ENCODE data around the gene PHF19. TPM values are rescaled to one million over a fixed set of nuclear protein-coding genes. Genes with fewer than 3 reads are reported as not detected.

The PHF19 gene
- total RNA-seq: 100 to 1,000 TPM; 305 to 312 TPM

GRCh38 chr9:120876842-120877240 lies at the start of gene PHF19:
Gene PHF19, minus strand, starts transcription at chr9:120877188. Its CDS starts 2,447 bp downstream, at chr9:120874741.
- H3K9me3 Mint-ChIP-seq: peaks cover 0 to 3% of the 10 kb centered on the region in 2 donors
- DNase-seq (ENCODE audit: low spot score in 2 of 2) (peak in 1 of 2 donors; percentile 65), ATAC-seq (peak; percentile 49)
- H3K27ac Mint-ChIP-seq: peak within 1 kb of the TSS; percentile 92 to 96
- peaks cover 57 to 63% of the 10 kb centered on the region in 2 donors for H3K36me3 Mint-ChIP-seq

GRCh38 chr9:120926397-120926928 lies 49.5 kb upstream of the PHF19 start, which contains the start of gene TRAF1:
Gene TRAF1, minus strand, starts transcription at chr9:120926796. Its CDS starts 721 bp downstream, at chr9:120926075.
- ATAC-seq (peak; percentile 17 to 39), DNase-seq (ENCODE audit: low spot score in 2 of 2) (peak; percentile 18 to 79)
- H3K27ac Mint-ChIP-seq: peak within 1 kb of the TSS; percentile 99 to 100
- peaks cover 55 to 67% of the 10 kb centered on the region in 2 donors for H3K36me3 Mint-ChIP-seq
- H3K9me3 Mint-ChIP-seq: no peaks in the 10 kb centered on the region

GRCh38 chr9:120925535-120926396 lies 48.8 kb upstream of the PHF19 start:
- Mint-ChIP-seq H3K27ac (peak overlapping the region; percentile 99 to 100), H3K36me3 (peaks cover 62 to 68% of the 10 kb centered on the region in 2 donors), H3K9me3 (no peaks in the 10 kb centered on the region)
- peak; percentile 70 to 93 for DNase-seq (ENCODE audit: low spot score in 2 of 2)
- peak; percentile 66 to 72 for ATAC-seq

- Mint-ChIP-seq H3K27ac (peak overlapping the region; percentile 99 to 100), H3K9me3 (no peaks in the 10 kb centered on the region), H3K36me3 (peaks cover 69 to 71% of the 10 kb centered on the region in 2 donors)
- DNase-seq (ENCODE audit: low spot score in 2 of 2): peak in 1 of 2 donors; percentile 80
- ATAC-seq: peak in 1 of 2 donors; percentile 31
Observed at GRCh38 chr9:120924698-120925534, 47.9 kb upstream of the PHF19 start.

- no peak for ATAC-seq
Observed at GRCh38 chr9:120923620-120924328, 46.8 kb upstream of the PHF19 start.

GRCh38 chr9:120922404-120923195 lies 45.6 kb upstream of the PHF19 start:
- no peak for DNase-seq (ENCODE audit: low spot score in 2 of 2)
- H3K9me3 Mint-ChIP-seq: no peaks in the 10 kb centered on the region
- no peak for ATAC-seq
- H3K36me3 Mint-ChIP-seq: peaks cover 83 to 84% of the 10 kb centered on the region in 2 donors
- peak overlapping the region; percentile 95 to 100 for H3K27ac Mint-ChIP-seq

More at GRCh38 chr9:120923620-120924328, 46.8 kb upstream of the PHF19 start:
- H3K36me3 Mint-ChIP-seq: peaks cover 80 to 82% of the 10 kb centered on the region in 2 donors
- no peaks in the 10 kb centered on the region for H3K9me3 Mint-ChIP-seq
- peak overlapping the region; percentile 99 to 100 for H3K27ac Mint-ChIP-seq
- no peak for DNase-seq (ENCODE audit: low spot score in 2 of 2)

GRCh38 chr9:120921661-120922181 lies 44.7 kb upstream of the PHF19 start:
- ATAC-seq: no peak
- H3K9me3 Mint-ChIP-seq: no peaks in the 10 kb centered on the region
- H3K36me3 Mint-ChIP-seq: peaks cover 91 to 93% of the 10 kb centered on the region in 2 donors
- peak overlapping the region; percentile 92 to 100 for H3K27ac Mint-ChIP-seq
- DNase-seq (ENCODE audit: low spot score in 2 of 2): no peak

- peak in 1 of 2 donors; percentile 58 for ATAC-seq
- H3K36me3 Mint-ChIP-seq: peaks cover 90 to 92% of the 10 kb centered on the region in 2 donors
- peak in 1 of 2 donors; percentile 79 for DNase-seq (ENCODE audit: low spot score in 2 of 2)
- no peaks in the 10 kb centered on the region for H3K9me3 Mint-ChIP-seq
- peak overlapping the region; percentile 92 to 100 for H3K27ac Mint-ChIP-seq
Observed at GRCh38 chr9:120920806-120921178, 43.8 kb upstream of the PHF19 start.

GRCh38 chr9:120919843-120920805 lies 43.1 kb upstream of the PHF19 start:
- Mint-ChIP-seq H3K36me3 (peaks cover 83 to 87% of the 10 kb centered on the region in 2 donors), H3K27ac (peak overlapping the region; percentile 93 to 100), H3K9me3 (no peaks in the 10 kb centered on the region)
- ATAC-seq (no peak), DNase-seq (ENCODE audit: low spot score in 2 of 2) (no peak)

- H3K27ac Mint-ChIP-seq: peak overlapping the region; percentile 93 to 100
- no peaks in the 10 kb centered on the region for H3K9me3 Mint-ChIP-seq
- H3K36me3 Mint-ChIP-seq: peaks cover 83 to 87% of the 10 kb centered on the region in 2 donors
- ATAC-seq: no peak
- DNase-seq (ENCODE audit: low spot score in 2 of 2): no peak
Observed at GRCh38 chr9:120918931-120919842, 42.2 kb upstream of the PHF19 start.

- Mint-ChIP-seq H3K36me3 (peaks cover 83 to 87% of the 10 kb centered on the region in 2 donors), H3K9me3 (no peaks in the 10 kb centered on the region), H3K27ac (peak overlapping the region; percentile 88 to 100)
- ATAC-seq (no peak), DNase-seq (ENCODE audit: low spot score in 2 of 2) (no peak)
Observed at GRCh38 chr9:120917929-120918762, 41.2 kb upstream of the PHF19 start.

GRCh38 chr9:120916991-120917880 lies 40.2 kb upstream of the PHF19 start:
- H3K27ac Mint-ChIP-seq: peak overlapping the region; percentile 50 to 81
- peaks cover 83 to 87% of the 10 kb centered on the region in 2 donors for H3K36me3 Mint-ChIP-seq
- no peaks in the 10 kb centered on the region for H3K9me3 Mint-ChIP-seq
- DNase-seq (ENCODE audit: low spot score in 2 of 2) (no peak), ATAC-seq (no peak)

All from activated naive CD4-positive, alpha-beta T cell treated with anti-CD3 and anti-CD28 coated beads, Interleukin-2, amount 50 U/mL, for 72 hours (primary cell).